DND-41 (cell line): ENCODE results near the gene BLM.

ENCODE experiments used
- EZH2 ChIP-seq: IDR thresholded peaks from 3 replicates; pipeline ENCODE4 v1.6.1; 2012; ENCODE audit warnings: borderline replicate concordance, low read depth, mild to moderate bottlenecking, moderate library complexity, low read length, inconsistent platforms; ENCODE audit not compliant: severe bottlenecking
- TF ChIP-seq, protein P1 (sequence below): IDR thresholded peaks from 2 replicates; pipeline ENCODE4 v1.5.1; 2012; ENCODE audit warnings: borderline replicate concordance, low read length, moderate library complexity, mild to moderate bottlenecking; ENCODE audit not compliant: poor library complexity, severe bottlenecking; ENCODE audit errors: extremely low read depth

DNA sequence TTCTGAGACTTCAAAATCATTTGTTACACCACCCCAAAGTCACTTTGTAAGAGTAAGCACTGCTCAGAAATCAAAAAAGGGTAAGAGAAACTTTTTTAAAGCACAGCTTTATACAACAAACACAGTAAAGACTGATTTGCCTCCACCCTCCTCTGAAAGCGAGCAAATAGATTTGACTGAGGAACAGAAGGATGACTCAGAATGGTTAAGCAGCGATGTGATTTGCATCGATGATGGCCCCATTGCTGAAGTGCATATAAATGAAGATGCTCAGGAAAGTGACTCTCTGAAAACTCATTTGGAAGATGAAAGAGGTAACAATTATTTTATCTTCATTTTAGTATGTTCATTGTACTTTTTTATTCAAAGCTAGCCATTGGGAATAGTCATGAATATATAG, 32.6 kb downstream of the BLM start:
- TF ChIP-seq, protein P1, sequence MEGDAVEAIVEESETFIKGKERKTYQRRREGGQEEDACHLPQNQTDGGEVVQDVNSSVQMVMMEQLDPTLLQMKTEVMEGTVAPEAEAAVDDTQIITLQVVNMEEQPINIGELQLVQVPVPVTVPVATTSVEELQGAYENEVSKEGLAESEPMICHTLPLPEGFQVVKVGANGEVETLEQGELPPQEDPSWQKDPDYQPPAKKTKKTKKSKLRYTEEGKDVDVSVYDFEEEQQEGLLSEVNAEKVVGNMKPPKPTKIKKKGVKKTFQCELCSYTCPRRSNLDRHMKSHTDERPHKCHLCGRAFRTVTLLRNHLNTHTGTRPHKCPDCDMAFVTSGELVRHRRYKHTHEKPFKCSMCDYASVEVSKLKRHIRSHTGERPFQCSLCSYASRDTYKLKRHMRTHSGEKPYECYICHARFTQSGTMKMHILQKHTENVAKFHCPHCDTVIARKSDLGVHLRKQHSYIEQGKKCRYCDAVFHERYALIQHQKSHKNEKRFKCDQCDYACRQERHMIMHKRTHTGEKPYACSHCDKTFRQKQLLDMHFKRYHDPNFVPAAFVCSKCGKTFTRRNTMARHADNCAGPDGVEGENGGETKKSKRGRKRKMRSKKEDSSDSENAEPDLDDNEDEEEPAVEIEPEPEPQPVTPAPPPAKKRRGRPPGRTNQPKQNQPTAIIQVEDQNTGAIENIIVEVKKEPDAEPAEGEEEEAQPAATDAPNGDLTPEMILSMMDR, result no peak
- TF ChIP-seq EZH2, result no peak
